Fibroblast of skin of right quadriceps (primary cell): Measurements from ENCODE around the gene ADPRH.
"Not testable (repeated sequence)": the region's sequence is repeated elsewhere in the genome, so short reads cannot be mapped to it uniquely, and the experiment has no call there.

Experiments used
- DNase-seq: peaks from one replicate; pipeline ENCODE4 v3.0.0-alpha.2; 2013

The ADPRH gene

DNA sequence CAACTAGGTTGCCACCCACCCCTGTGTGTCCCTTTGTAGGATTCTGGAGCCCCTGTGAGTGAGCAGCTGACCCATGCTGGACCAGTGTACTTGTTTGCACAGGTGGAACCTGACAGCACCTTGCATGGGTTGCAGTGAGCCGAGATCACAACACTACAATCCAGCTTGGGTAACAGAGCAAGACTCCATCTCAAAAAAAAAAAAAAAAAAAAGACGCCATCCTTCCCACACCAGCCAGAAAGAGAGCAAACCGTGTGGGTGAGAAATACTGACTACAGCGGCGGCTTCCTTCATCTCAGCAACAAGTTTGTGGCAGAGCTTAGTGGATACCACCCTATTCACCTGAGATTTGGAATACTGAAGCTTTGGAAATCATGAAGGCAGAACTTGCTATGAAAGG, 19.1 kb upstream of the ADPRH start:
- DNase-seq = no peak

DNA sequence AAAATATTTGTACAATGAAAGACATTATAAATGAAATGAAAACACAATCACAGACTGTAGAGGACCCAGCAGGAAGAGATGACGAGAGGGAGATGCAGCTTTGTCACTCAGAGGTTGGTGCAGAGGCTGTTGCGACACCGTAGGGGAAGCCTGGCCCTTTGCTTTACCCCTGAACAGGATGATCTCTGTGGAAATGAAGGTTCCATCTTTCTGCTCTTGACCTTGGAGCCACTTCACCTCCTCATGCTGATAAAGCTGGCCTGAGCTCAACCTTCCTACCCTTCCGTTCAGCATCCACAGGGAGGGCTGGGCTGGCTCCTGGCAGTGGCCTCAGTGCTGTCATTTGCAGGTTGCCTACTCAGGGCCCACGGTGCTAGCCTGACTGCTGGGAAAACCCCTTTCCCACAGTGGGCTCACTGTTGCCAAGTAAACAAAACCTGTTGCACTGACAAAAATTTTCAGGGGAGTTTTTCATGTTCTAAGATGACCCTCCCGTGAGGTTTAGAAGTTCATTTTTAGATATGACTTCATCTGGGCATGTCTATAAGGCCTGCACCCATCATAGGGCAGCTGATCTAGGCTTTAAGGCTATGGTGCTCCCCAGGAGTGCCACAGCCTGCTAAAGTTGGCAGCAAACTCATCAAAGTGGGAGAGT, 16.9 kb upstream of the ADPRH start:
- DNase-seq = no peak

- not testable (repeated sequence) for DNase-seq
Observed at GRCh38 chr3:119563334-119563733, 16.0 kb upstream of the ADPRH start.

GRCh38 chr3:119569156-119569555, 10.1 kb upstream of the ADPRH start:
- no peak for DNase-seq

- DNase-seq = no peak
Observed at GRCh38 chr3:119570229-119570628, 9.1 kb upstream of the ADPRH start.

DNA sequence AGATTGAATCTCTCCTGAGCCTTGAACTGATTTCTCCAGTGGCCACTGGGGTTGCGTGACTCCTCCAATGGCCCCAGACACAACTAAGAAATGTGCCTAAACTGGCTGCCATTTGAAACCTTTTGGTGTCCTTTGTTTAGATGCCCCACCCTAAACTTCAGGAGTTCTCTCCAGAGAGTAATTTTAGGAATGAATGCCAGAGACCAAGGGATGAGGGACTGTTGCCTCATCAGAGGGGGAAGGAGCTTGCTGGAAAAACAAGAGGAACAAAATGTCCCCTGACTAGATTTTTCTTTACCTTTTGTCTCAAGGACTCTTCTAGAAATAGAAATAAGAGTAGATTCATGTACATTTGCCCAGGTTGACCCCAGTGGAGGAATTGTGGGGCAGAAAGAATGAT, 8.1 kb upstream of the ADPRH start:
- DNase-seq = no peak

- DNase-seq = no peak
Observed at GRCh38 chr3:119571688-119572087, 7.6 kb upstream of the ADPRH start.

DNA sequence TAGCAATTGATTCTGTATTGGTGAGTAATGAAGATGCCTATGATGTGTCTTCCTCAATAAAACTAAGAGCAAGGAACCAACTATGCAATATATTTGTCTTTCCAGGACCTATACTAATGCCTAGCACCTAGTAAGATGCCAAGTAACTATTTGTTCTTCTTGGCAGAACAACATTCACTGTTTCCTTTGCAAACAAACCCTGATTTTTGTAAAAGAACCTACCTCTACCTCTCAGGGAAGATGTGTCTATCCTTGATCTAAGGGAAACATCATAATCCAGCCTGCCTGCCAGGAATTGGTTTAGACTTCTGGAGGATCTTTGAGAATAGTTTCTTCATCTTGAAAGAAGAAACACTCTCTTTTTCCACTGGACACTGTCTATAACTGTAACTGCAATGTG, 3.8 kb upstream of the ADPRH start:
- no peak for DNase-seq

- DNase-seq = peak; percentile 23
Observed at GRCh38 chr3:119580067-119580760, 922 bp downstream of the ADPRH start.

DNA sequence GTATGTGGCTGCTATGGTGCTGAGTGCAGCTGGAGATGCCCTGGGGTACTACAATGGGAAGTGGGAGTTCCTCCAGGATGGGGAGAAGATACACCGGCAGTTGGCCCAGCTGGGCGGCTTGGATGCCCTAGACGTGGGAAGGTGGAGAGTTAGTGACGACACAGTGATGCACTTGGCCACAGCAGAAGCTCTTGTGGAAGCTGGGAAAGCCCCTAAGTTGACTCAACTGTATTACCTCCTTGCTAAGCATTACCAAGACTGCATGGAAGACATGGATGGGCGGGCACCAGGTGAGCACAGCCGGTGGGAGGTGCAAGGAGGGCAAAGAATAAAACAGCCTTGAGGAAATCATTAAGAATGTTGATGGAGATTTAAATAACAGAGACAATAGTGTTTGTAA, 2.9 kb downstream of the ADPRH start:
- no peak for DNase-seq

DNA sequence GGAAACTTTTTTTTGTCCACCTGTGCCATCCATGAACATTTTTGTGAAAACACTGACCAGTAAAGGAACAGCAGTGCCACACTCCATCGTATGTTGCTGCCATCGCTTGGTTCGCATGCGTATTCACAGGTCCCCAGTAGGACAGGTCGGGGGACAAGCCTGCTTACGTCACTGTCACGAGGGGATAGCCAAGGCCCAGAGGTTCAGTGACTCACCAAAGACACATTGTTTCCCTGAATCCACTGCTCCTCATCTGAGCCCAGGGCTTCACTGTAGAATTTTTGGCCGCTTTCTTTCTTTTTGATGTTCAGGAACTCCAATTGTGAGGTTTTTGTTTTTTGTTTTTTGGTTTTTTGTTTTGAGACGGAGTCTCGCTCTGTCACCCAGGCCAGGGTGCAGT, 5.9 kb downstream of the ADPRH start:
- no peak for DNase-seq

DNA sequence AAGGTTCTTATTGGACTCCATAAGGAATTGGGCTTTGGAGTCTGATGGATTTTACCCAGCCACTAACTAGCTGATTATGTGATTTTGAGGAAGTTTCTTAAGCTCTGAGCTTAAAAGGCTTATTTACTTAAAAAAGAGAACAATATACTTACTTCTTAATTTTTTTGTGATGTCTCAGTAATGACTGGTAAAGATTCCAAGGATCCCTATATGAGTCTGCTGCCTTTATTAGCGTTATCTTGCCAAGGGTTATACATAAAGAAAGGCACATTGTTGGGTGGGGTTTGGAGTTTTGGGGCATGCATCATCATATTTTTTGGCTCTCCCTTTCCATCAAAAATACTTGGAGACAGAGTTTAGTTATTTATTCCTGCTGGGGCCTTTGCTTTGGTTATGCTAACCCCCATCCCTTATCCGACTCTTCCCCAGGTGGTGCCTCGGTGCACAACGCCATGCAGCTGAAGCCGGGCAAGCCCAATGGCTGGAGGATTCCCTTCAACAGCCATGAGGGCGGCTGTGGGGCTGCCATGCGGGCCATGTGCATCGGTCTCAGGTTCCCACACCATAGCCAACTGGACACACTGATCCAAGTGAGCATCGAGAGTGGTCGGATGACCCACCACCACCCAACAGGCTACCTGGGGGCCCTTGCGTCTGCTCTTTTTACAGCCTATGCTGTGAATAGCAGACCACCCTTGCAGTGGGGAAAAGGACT, 6.7 kb downstream of the ADPRH start:
- DNase-seq = peak; percentile 46

DNA sequence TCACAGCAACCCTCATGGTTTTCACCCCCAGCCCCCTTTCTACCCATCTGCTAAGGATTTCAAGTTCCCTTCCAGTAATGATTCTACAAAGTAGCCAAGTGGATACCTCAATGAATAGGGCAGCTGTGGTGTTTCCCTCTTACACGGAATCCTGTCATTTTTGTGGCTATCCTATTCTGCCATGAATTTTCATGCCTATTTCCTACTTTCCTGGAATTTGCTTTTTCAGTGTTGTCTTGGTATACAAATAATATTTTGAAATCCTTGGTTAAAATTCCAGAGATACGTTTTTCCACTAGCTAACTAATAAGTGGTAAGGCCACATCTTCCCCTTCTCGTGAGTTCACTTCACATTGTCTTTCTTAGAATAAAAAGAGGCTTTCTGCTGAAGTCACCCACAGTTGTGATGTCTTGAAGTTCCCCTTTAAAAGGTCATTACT, 7.5 kb downstream of the ADPRH start:
- DNase-seq = peak; percentile 40

DNA sequence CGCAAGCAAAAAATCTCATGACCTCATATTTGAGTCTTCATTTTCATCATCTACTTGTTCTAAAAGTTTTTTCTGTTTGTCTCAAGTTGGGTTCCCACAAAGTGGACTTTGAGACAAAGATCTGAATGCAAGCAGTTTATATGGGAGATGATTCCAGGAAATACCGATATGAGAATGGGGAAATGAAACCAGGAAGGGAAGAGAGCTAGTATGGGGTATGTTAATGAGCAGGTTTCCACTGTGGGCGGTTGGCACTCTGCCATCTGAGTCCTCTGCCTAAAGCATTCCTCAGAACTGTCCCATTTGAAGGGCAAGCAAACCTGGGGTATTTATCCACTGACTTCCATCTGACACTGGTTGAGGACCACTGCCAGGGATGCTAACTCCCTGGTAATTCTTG, 8.8 kb downstream of the ADPRH start:
- no peak for DNase-seq

DNA sequence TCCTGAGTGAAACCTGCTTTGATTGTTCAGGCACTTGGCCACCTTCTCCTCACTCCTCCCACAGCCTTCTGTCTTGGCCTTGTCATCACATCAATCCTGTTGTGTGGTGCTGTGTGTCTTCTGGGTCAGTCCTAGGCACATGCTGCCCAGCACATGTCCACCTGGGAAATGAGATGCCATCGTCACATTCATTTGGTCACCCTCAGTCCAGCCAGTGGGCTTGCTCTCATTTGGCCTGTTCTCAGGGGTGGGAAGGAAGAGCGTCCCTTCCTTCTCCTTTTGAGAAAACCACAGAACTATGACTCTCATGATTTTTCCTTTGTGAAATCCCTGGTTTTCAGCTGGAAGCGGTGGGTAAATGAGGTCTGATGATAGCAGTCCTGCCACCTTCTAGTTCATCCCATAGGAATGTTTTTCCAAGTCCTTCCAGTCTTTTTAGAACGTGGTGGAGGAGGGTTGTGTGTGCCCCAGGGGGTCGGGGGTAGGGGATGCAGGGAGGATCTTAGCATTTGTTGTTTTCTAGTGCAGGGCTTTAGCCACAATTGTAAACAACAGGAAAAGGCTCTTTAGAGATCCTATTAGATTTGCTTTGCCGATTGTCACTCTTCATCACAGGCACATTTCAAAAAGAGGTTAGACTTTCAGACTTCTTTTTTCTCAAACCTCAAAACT, 9.9 kb downstream of the ADPRH start:
- DNase-seq = no peak

DNA sequence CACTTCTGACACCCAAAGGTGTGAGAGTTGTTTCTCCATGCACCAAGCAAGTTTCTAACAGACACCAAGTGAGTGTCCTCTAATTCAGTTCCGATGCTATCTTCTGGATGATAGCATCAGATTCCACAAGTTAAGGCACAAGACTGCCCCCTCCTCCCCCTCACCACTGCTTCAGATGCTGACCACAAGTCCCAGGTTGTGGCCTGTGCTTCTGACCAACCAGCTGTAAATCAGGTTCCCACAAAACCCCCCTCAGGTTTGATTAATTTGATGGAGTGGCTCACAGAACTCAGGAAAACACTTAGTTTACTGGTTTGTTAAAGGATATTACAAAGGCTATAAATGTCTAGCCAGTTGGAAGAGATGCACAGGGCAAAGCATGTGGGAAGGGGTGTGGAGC, 11.4 kb downstream of the ADPRH start:
- peak; percentile 11 for DNase-seq

- no peak for DNase-seq
Observed at GRCh38 chr3:119592861-119593260, 13.6 kb downstream of the ADPRH start.

GRCh38 chr3:119594066-119594465, 14.8 kb downstream of the ADPRH start:
- DNase-seq = no peak

DNA sequence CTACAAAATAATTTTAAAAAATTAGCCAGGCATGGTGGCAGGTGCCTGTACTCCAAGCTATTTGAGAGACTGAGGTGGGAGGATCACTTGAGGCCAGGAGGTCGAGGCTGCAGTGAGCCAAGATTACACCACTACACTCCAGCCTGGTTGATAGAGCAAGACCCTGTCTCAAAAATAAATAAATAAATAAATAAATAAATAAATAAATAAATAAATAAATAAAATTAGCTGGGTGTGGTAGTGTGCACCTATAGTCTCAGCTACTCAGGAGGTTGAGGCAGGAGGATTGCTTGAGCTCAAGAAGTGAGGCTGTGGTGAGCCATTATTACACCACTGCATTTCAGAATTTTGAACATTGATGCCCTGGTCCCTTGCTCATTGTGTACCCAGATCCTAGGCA, 15.6 kb downstream of the ADPRH start:
- DNase-seq = not testable (repeated sequence)

GRCh38 chr3:119595639-119596334, 16.5 kb downstream of the ADPRH start:
- DNase-seq = no peak

DNA sequence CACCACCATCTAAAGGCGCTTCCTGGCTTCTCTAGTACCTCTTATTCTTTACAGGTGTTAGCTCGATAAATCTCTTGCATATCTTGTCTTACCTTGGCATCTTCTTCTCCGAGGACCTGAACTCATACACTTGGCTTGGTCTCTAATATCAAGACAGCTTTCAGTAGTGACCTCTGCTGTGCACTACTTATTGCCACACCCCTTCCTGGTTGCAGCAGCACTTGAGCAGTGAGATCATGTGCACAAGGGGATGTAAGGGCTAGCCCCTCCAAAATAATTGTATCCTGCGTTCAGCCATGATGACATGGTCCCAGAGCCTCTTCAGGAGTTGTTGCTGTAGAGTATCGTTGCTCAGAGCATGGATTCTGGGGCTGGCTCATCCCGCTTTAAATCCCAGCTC, 17.1 kb downstream of the ADPRH start:
- no peak for DNase-seq

DNA sequence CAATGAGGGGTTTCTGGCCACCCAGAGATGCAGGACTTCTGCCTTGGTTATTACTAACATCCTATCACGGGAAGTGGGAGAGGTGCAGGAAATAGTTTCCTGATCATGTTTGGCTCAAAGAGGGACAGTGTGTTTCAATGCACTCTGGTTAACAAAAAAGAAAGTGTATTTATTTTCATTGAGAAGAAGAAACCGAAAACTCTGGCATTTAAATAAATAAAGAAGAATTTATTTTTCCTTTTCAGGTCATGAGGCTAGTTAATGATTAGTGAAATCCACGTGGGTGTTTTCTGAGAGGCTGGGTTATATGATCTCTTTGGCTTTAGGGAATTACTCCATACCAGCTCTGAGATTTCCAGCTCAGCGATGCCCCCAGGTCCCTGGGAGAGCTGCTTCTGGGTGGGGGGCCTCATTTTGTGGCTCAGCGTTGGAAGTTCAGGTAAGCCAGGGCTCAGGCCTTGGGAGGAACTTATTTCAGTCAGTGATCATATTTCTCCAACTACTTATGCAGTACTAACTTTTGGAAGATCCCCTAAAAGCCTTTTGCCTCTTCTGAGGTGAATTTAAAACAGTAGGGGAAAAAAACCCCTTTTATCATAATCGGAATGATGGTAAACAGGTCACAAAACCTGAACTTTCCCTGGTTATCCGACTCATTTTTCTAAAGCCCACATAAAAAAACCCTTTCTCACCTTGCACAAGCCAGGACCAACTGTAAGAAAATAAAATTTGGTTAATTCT, 18.4 kb downstream of the ADPRH start, which contains the start of gene PLA1A:
PLA1A (plus strand) TSS at position 338 of the 741 bp plus-strand sequence; CDS start at position 367, 29 bp downstream.
- DNase-seq = no peak
